GM12878 (cell line): ENCODE results near the gene PYGO2. TPM values are rescaled to one million over a fixed set of nuclear protein-coding genes. Genes with fewer than 3 reads are reported as not detected.

Source experiments
- ATAC-seq: fragments of 200-7000 bp; cut with Tn5 transposase; 3 replicates; pipeline ENCODE4 v1.9.1; 2020; ENCODE audit warnings: mild to moderate bottlenecking, moderate library complexity
- BruUV-seq: library from RNA; stranded (reverse); fragments of 400-500 nt; replicated peaks from 2 replicates; lab custom pipeline; 2021; lab: Mats Ljungman, UMichigan
- CTCF ChIA-PET: fragments of 300-600 bp; sonication (Branson Sonifier 250); formaldehyde crosslinking; extraction: SDS; loops from one replicate; lab custom pipeline; 2021; ENCODE audit warnings: inconsistent platforms; lab: Yijun Ruan, JAX
- POLR2A ChIA-PET: fragments of 350-600 bp; formaldehyde crosslinking; extraction: SDS; loops from one replicate; lab custom pipeline; 2021; ENCODE audit warnings: inconsistent platforms; lab: Charles Lee
- RAD21 ChIA-PET: fragments of 300-600 bp; sonication (Branson Sonifier 250); formaldehyde crosslinking; loops from one replicate; lab custom pipeline; 2023; ENCODE audit warnings: antibody characterized with exemption; ENCODE audit not compliant: unreplicated experiment; lab: Charles Lee
- SMC1A ChIA-PET: fragments of 300-600 bp; sonication (Branson Sonifier 250); formaldehyde crosslinking; loops from one replicate; lab custom pipeline; 2023; ENCODE audit not compliant: unreplicated experiment, uncharacterized antibody; lab: Charles Lee
- DNase-seq: peaks from one replicate; pipeline ENCODE4 v3.0.0-alpha.2; 2011; ENCODE audit warnings: low read depth, low spot score
- FAIRE-seq: peaks from 3 replicates; lab custom pipeline; 2011; peaks lifted over from hg19 to GRCh38; lab: Jason Lieb, UNC
- H2AFZ ChIP-seq: 2 replicates; pipeline ENCODE4 v1.6.0; 2011; ENCODE audit warnings: low read depth, low read length, control low read depth; ENCODE audit not compliant: control insufficient read depth
- H3K27ac ChIP-seq: 2 replicates; pipeline ENCODE4 v1.5.1; 2011; ENCODE audit warnings: control low read depth; ENCODE audit not compliant: control insufficient read depth, insufficient read depth
- H3K27me3 ChIP-seq, 2 experiments: replicated peaks in 1 of 2; 2 replicates each; pipeline versions ENCODE4 v1.6.0 to v1.6.1; 2011; ENCODE audit warnings: low read length in 1 of 2; ENCODE audit not compliant: control insufficient read depth in 2 of 2, insufficient read depth in 2 of 2
- H3K36me3 ChIP-seq, 2 experiments: 2 replicates each; pipeline ENCODE4 v1.5.1; 2011; ENCODE audit warnings: low read length in 1 of 2; ENCODE audit not compliant: control insufficient read depth in 2 of 2, insufficient read depth in 2 of 2
- H3K4me1 ChIP-seq: 2 replicates; pipeline ENCODE4 v1.6.1; 2011; ENCODE audit warnings: mild to moderate bottlenecking, low read length, moderate library complexity, mixed read lengths; ENCODE audit not compliant: control insufficient read depth, insufficient read depth
- H3K4me2 ChIP-seq: 2 replicates; pipeline ENCODE4 v1.6.0; 2011; ENCODE audit warnings: control low read depth; ENCODE audit not compliant: control insufficient read depth, insufficient read depth
- H3K4me3 ChIP-seq: fragments of 200-600 bp; sonication (generic); 2 replicates; pipeline ENCODE4 v1.5.1; 2016
- H3K79me2 ChIP-seq: 2 replicates; pipeline ENCODE4 v1.6.0; 2011; ENCODE audit warnings: low read length; ENCODE audit not compliant: control insufficient read depth, insufficient read depth
- H3K9ac ChIP-seq: 2 replicates; pipeline ENCODE4 v1.8.0; 2011; ENCODE audit warnings: low read length, control low read depth, mixed read lengths; ENCODE audit not compliant: control insufficient read depth, insufficient read depth
- H3K9me3 ChIP-seq: replicated peaks from 3 replicates; pipeline ENCODE4 v1.5.1; 2011; ENCODE audit warnings: mild to moderate bottlenecking, low read length; ENCODE audit not compliant: control insufficient read depth, insufficient read depth
- H4K20me1 ChIP-seq: 2 replicates; pipeline ENCODE4 v1.6.0; 2011; ENCODE audit not compliant: control insufficient read depth, insufficient read depth
- BHLHE40 ChIP-seq, 2 experiments: fragments of 450-650 bp in 1 of 2; IDR thresholded peaks; 2 replicates each; pipeline ENCODE4 v1.6.1; 2011 to 2017; ENCODE audit warnings: low read depth in 2 of 2, borderline replicate concordance in 1 of 2, improper control_type of control experiment in 1 of 2, low read length in 1 of 2, mild to moderate bottlenecking in 1 of 2
- FOXK2 ChIP-seq: fragments of 450-650 bp; IDR thresholded peaks from 2 replicates; pipeline ENCODE4 v1.6.1; 2017; ENCODE audit warnings: mild to moderate bottlenecking, moderate library complexity
- GATAD2B ChIP-seq: fragments of 450-650 bp; conservative IDR thresholded peaks from 2 replicates; pipeline ENCODE4 v1.6.1; 2017; ENCODE audit warnings: low read depth, mild to moderate bottlenecking, moderate library complexity
- KAT2A ChIP-seq: conservative IDR thresholded peaks from 2 replicates; pipeline ENCODE4 v1.6.1; 2011; ENCODE audit warnings: low read depth, low read length; ENCODE audit not compliant: control insufficient read depth
- MEF2B ChIP-seq: fragments of 450-650 bp; IDR thresholded peaks from 2 replicates; pipeline ENCODE4 v1.6.1; 2018; ENCODE audit warnings: mild to moderate bottlenecking, moderate library complexity; ENCODE audit not compliant: partially characterized antibody, poor library complexity, severe bottlenecking
- NR2C1 ChIP-seq: fragments of 450-650 bp; IDR thresholded peaks from 2 replicates; pipeline ENCODE4 v1.6.1; 2017; ENCODE audit warnings: antibody characterized with exemption, mild to moderate bottlenecking, moderate library complexity
- PML ChIP-seq: IDR thresholded peaks from 2 replicates; pipeline ENCODE4 v1.6.1; 2012; ENCODE audit warnings: low read length, inconsistent platforms
- SIN3A ChIP-seq: IDR thresholded peaks from 2 replicates; pipeline ENCODE4 v1.6.1; 2012; ENCODE audit warnings: low read depth, low read length, improper control_type of control experiment
- WGBS: methylation state at CpG from one replicate; pipeline ENCODE4 v1.1.6; 2016; ENCODE audit warnings: low lambda C conversion rate; ENCODE audit not compliant: insufficient replicate concordance, insufficient coverage; ENCODE audit errors: missing lambda C conversion rate; 5-methylcytosine and 5-hydroxymethylcytosine counted together
- in situ Hi-C: fragments of 300-500 bp; cut with MboI; formaldehyde crosslinking; loops from 9 replicates; pipeline ENCODE4 v1.14.3; 2018; ENCODE audit warnings: mixed read lengths
- intact Hi-C: fragments of 100-400 bp; cut with micrococcal nuclease; formaldehyde crosslinking; loops from one replicate; pipeline ENCODE4 v1.14.2; 2022; ENCODE audit not compliant: unreplicated experiment
- polyA plus RNA-seq, 11 experiments: library from polyadenylated mRNA; depleted of rRNA in 4 of 11; unstranded in 6 of 11; stranded (reverse) in 5 of 11; fragments of >200 nt; fragmentation: Nextera tagmentation in 4 of 11; fragmentation: Illumina TruSeq in 1 of 11; extraction: Ambion mirVana in 4 of 11; extraction: Trizol in 1 of 11; gene quantifications; 1 replicate in 1 of 11; 2 replicates in 10 of 11; pipeline versions ENCODE4 v1.2.1 to v1.2.3, GENCODE V29; 2011 to 2016; ENCODE audit warnings: inconsistent platforms in 2 of 11, missing spikeins in 2 of 11, low read depth in 1 of 11
- total RNA-seq, 4 experiments: library from RNA; depleted of rRNA in 3 of 4; stranded (reverse); fragments of >200 nt in 3 of 4; fragmentation: Illumina TruSeq in 1 of 4; extraction: Trizol in 1 of 4; gene quantifications; 2 replicates each; pipeline versions ENCODE4 v1.2.1 to v1.2.3, GENCODE V29; 2013 to 2021

Gene PYGO2
- total and polyA plus RNA-seq, 10 of the 15 experiments (the other 5 are each of a cell fraction or from before 2014, with no cell fraction given) = 8.1 to 33.8 (median 23.5) TPM

- Histone ChIP-seq H3K9ac (no peak overlapping the region), H3K9me3 (no peaks in the 10 kb centered on the region), H3K36me3 (peaks cover 0 to 16% of the 10 kb centered on the region in 2 experiments; a peak in 3 of 4 replicates), H4K20me1 (0 out of 2 replicates have a peak, but pooled peaks cover 3% of the 10 kb centered on the region), H3K79me2 (peaks cover 26% of the 10 kb centered on the region), H3K27me3 (no peaks in the 10 kb centered on the region), H3K4me3 (no peak overlapping the region), H3K4me1 (peaks cover 42% of the 10 kb centered on the region), H3K27ac (no peak overlapping the region), H2AFZ (no peak overlapping the region), H3K4me2 (no peak overlapping the region)
- no peak for ATAC-seq
- TF ChIP-seq KAT2A (no peak), PML (no peak), SIN3A (no peak), BHLHE40 (IDR thresholded peaks at IDR 0.05; ENCODE audit: borderline replicate concordance in 1 of 2, low read depth in 2 of 2, low read length in 1 of 2) (no peak), MEF2B (no peak), GATAD2B (no peak), NR2C1 (no peak), FOXK2 (no peak)
- intact Hi-C loops = no loop called here
- RAD21 ChIA-PET = interaction anchor here (0.8 kb wide), 2 partner anchors 27 to 56 kb away, joined by 3 read pairs; no protein-coding TSS in a partner anchor
- POLR2A ChIA-PET = interaction anchor here (0.6 to 1.4 kb wide), 2 partner anchors 11 to 23 kb away, joined by 3 read pairs; no protein-coding TSS in a partner anchor
- SMC1A ChIA-PET = no interaction called here
- BruUV-seq = no TSS peak
- 92% methylated on average over 5 of the region's 5 CpGs for WGBS
- CTCF ChIA-PET = interaction anchor here (2.1 kb wide), 1 partner anchor 11 kb away, joined by 9 read pairs; no protein-coding TSS in a partner anchor
- no peak for DNase-seq
- in situ Hi-C loops = no loop called here
- no peak for FAIRE-seq
Observed at GRCh38 chr1:155011004-155011416, 49.4 kb upstream of the PYGO2 start.
